C4-2B (cell line): ENCODE results near the gene PLA2G2F.

ENCODE experiments used
- H3K27ac ChIP-seq: fragments of 450-650 bp; 2 replicates; pipeline ENCODE4 v1.5.1; 2017
- ZFX ChIP-seq: fragments of 450-650 bp; IDR thresholded peaks from 2 replicates; pipeline ENCODE4 v1.6.1; 2017
- TF ChIP-seq, protein P1 (sequence below): fragments of 450-650 bp; conservative IDR thresholded peaks from 2 replicates; pipeline ENCODE4 v1.5.1; 2017; ENCODE audit warnings: mild to moderate bottlenecking

The PLA2G2F gene

DNA sequence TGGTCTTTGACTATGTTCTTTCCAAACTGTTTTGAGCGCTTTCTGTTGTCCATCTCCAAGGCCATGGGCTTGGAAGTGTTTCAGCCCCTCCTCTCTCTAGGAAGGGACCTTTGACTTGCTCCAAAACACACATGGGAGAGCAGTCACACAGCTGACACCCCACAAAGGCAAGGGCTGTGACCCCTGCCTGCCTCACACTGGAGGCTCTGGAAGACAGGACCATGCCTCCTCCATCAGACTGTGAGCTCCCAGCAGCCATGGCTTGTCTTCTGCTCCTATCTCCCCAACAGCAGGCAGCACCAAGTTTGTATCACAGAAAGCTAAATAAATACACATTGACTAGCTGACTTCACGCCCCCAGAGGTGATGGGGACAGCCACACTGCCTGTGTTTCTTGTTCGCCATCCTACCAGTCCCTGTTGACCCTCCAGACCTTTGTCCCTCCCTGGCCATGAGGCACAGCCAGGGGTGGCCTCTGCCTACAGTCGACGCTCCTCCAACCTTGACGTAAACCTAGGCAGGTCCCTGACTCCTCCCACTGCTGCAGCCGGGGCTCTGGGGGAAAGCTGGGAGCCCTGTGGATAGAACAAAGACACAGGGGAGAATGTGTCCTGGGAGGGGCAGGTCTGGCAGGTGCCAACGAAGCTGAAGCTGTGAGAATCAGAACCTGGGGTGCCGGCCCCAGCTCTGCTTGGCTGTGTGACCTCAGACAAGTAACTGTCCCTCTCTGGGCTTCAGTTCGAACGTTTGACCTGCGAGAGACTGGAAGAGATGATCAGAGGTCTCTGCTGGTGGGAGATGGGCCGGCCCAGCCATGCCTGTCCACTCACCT lies 4.8 kb downstream of the PLA2G2F start:
- no peak overlapping the region for H3K27ac ChIP-seq
- TF ChIP-seq, protein P1, sequence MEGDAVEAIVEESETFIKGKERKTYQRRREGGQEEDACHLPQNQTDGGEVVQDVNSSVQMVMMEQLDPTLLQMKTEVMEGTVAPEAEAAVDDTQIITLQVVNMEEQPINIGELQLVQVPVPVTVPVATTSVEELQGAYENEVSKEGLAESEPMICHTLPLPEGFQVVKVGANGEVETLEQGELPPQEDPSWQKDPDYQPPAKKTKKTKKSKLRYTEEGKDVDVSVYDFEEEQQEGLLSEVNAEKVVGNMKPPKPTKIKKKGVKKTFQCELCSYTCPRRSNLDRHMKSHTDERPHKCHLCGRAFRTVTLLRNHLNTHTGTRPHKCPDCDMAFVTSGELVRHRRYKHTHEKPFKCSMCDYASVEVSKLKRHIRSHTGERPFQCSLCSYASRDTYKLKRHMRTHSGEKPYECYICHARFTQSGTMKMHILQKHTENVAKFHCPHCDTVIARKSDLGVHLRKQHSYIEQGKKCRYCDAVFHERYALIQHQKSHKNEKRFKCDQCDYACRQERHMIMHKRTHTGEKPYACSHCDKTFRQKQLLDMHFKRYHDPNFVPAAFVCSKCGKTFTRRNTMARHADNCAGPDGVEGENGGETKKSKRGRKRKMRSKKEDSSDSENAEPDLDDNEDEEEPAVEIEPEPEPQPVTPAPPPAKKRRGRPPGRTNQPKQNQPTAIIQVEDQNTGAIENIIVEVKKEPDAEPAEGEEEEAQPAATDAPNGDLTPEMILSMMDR = no peak
- no peak for TF ChIP-seq ZFX

DNA sequence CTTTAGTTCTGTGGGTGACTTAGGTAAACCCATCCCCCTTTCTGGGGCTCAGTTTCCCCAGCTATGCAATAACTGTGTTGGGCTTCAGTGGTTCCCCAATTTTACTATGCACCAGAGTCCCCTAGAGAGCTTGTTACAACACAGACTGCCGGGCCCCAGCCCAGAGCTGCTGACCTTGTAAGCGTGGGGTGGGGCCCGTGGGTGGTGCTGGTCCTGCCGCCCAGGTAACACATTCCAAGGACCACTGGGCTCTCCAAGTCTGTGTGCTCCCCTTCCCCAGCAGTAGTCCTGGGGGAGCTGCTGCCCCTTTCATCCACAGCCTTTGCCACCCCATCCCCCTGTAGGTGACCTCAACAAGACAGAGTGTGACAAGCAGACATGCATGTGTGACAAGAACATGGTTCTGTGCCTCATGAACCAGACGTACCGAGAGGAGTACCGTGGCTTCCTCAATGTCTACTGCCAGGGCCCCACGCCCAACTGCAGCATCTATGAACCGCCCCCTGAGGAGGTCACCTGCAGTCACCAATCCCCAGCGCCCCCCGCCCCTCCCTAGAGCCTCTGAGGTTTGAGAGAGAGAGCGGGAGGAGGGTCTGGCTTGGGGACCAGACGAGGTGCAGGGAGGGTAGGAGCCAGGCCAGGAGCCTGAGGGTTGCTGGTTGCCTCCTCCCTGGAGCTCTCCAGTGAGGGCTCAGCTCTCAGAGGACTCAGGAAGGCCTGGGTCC lies 8.9 kb downstream of the PLA2G2F start:
- TF ChIP-seq, protein P1 = no peak
- TF ChIP-seq ZFX = no peak
- H3K27ac ChIP-seq = no peak overlapping the region

DNA sequence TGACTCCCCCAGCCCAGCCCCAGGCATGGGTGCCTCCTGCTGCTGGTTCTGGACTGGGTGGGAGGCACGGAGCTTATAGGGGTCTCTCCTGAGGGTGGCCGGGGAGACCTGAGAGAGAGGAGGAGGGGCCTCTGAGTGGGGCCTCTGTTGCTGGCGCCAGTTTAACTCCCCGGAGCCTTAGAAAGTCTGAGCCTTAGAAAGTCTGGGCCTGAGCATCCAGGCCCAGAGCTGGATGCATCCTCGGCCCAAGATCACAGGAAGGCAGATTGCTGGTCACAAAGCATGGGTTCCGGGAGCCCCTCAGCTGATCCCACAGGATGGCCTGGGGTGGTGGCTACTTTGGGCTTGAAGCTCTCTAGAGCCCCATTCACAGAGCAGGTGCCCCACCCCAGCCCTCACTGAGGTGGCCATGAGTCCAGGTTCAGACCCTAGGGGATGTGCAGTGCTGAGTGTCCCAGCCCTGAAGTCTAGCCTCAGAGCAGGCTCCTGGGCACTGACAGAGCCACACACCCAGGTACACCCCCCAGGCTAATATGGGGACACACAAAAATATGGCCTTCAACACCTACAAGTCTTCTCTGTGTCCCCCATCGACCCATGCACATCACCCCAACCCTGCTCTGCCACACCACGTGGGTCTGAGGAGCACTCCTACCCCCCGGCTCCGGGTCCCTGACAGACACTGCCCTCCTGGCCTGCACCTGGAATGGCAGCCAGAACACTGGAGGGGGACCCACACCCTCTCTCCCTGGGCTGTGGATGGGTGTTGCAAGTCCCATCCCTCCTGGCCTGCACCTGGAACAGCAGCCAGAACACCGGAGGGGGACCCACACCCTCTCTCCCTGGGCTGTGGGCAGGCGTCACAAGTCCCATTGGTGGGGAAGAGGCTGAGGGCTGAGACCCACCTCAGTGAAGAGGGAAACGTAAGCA lies 9.7 kb downstream of the PLA2G2F start:
- no peak overlapping the region for H3K27ac ChIP-seq
- TF ChIP-seq, protein P1 = no peak
- no peak for TF ChIP-seq ZFX

DNA sequence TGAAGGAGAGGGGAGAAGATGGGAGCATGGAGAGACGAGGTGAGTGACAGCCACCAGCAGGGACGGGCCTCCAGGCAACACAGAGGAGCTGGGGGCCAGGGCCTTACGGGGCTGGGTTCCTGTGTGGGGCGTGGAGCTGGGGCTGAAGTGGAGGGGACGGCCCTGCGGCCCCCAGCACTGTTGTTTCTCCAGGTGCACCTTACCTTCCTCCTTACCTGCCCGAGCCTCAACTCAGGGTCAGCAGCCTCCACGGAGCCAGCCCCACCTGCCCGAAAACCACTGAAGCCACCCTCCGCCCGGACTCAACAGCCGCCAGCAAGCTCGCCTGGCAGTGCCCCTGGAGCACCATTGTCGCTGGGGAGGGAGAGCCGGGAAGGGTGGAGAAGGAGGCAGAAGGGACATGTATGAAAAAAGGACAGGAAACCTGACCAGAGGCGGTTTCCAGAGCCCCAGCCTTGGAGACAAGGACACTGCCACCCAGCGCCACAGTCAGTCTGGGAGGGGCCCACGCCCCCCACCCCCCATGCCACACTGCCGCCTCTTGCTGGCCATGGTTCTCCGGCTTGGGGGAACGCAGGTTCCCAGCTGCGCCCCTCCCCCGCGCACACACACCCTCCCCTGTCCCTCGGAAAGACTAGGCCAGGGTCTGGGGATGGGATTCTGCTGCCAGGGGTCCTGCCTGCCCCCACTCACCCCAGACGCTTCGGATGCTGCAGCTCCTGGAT lies 10.6 kb downstream of the PLA2G2F start:
- H3K27ac ChIP-seq = no peak overlapping the region
- TF ChIP-seq ZFX = no peak
- TF ChIP-seq, protein P1 = no peak

DNA sequence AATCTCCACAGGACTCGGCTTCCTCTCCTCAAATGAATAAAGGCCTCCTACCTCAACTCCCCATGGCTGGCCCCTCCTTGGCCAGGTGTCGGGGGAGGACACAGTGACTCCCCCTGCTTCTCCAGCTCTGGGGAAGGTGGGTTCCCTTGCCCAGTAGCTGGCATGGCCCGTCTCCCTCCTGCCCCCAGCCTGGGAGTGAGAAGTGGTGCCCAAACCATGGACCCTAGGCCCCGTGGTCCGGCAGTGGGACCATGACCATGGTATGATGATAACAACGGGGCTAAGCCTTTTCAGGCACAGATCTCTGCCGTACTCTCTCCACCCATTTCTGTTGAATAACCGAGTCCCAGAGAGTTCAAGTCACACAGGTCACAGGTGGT lies 11.2 kb downstream of the PLA2G2F start:
- no peak overlapping the region for H3K27ac ChIP-seq
- TF ChIP-seq, protein P1 = no peak
- TF ChIP-seq ZFX = no peak

DNA sequence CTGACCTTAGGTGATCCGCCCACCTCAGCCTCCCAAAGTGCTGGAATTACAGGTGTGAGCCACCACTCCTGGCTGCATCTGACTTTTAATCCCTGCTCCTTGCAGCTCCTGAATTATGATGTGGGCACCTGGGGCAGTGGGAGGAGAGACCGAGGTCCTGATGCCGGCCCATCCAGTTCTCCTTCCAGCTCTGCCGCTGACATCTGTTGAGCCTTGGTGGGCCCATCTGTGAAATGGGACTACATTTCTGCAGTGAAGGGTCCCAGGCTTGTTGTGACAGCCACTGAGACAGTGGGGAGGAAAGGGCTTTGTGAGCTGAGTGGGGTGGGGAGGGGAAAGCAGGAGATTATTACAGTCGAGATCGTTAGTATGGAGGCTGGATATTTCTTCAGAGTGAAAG lies 11.8 kb downstream of the PLA2G2F start:
- TF ChIP-seq, protein P1 = no peak
- TF ChIP-seq ZFX = no peak
- H3K27ac ChIP-seq = no peak overlapping the region
